OCI-LY3 (cell line): ENCODE measurements around the gene EYS.

ENCODE experiments used
- EZH2phosphoT487 ChIP-seq: fragments of 200-600 bp; shearing (Covaris generic); IDR thresholded peaks from 2 replicates; pipeline ENCODE4 v1.6.1; 2018; ENCODE audit warnings: antibody characterized with exemption, mixed run types, low read depth
- TF ChIP-seq, protein P1 (sequence below): fragments of 200-600, 300-600 bp; sonication (generic); IDR thresholded peaks from 2 replicates; pipeline ENCODE4 v1.5.1; 2014; ENCODE audit warnings: antibody characterized with exemption, low read length, low read depth

DNA sequence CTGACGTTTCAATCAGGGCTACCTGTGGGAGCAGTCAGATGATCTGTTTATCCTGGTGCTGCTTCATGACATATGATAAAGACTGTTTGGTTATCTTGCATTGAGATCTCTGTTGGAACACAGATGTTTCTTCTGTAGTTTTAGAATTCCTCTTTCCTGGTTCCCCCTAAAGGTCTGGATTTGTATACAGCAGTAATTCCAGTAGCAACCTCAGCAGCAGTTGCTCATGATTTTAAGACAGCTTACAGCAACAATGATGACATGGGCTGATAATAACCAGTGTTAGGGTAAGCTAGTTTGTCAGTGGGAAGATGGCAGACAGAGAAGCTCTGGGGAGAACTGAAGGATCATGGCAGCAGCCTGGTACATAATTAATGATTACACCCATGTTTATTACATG, 1632.0 kb downstream of the EYS start:
- TF ChIP-seq, protein P1, sequence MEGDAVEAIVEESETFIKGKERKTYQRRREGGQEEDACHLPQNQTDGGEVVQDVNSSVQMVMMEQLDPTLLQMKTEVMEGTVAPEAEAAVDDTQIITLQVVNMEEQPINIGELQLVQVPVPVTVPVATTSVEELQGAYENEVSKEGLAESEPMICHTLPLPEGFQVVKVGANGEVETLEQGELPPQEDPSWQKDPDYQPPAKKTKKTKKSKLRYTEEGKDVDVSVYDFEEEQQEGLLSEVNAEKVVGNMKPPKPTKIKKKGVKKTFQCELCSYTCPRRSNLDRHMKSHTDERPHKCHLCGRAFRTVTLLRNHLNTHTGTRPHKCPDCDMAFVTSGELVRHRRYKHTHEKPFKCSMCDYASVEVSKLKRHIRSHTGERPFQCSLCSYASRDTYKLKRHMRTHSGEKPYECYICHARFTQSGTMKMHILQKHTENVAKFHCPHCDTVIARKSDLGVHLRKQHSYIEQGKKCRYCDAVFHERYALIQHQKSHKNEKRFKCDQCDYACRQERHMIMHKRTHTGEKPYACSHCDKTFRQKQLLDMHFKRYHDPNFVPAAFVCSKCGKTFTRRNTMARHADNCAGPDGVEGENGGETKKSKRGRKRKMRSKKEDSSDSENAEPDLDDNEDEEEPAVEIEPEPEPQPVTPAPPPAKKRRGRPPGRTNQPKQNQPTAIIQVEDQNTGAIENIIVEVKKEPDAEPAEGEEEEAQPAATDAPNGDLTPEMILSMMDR, result no peak
- no peak for TF ChIP-seq EZH2phosphoT487
